ENCODE measurements around the gene VWA5A.

DNA sequence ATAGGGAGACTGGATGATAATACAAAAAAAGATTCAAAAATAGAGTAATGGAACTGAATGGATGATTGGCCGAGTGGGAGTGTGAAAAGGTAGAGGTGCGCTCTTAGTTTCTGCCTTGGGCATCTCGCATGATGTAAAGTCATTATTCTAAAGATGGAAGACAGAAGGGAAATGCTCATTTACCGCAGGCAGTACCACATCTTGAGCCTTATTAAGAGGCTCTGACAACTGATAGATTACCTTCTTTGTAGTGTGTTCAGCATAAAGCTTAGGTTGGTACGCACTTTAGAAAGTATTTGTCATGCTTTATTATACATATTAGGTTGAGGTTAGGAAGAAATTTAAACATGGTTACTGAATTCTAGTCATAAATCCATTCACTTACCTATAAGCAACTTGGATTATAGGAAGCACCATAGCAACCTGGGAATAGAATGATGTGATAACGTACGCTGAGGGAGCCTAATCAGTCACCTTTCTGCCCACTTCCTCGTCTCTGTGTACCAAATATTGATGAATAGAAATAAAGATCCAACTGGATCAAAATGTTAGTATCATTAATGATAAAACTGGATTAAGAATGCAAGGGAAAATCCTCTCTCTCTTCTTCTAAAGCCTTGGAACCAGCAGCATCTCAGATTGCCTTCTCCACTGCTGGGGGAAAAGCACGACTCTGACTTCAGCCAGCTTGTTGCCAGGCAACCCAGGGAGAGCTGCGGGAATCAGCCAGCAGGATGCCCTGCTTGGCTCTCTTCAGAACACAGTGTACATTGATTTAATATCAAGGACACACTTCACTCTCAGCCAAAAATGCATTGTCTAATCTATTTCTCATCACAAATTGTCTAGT, 29.0 kb upstream of the VWA5A start:
- TF ChIP-seq POLR2A (IDR thresholded peaks at IDR 0.05; ENCODE audit: low read length) (no peak), GATA1 (IDR thresholded peaks at IDR 0.05; ENCODE audit: low read depth, low read length) (no peak)
